8988T (cell line): ENCODE data around the gene DUSP16.

ENCODE experiments used
- DNase-seq: peaks from one replicate; pipeline ENCODE4 v3.0.0; 2011

Gene DUSP16

DNA sequence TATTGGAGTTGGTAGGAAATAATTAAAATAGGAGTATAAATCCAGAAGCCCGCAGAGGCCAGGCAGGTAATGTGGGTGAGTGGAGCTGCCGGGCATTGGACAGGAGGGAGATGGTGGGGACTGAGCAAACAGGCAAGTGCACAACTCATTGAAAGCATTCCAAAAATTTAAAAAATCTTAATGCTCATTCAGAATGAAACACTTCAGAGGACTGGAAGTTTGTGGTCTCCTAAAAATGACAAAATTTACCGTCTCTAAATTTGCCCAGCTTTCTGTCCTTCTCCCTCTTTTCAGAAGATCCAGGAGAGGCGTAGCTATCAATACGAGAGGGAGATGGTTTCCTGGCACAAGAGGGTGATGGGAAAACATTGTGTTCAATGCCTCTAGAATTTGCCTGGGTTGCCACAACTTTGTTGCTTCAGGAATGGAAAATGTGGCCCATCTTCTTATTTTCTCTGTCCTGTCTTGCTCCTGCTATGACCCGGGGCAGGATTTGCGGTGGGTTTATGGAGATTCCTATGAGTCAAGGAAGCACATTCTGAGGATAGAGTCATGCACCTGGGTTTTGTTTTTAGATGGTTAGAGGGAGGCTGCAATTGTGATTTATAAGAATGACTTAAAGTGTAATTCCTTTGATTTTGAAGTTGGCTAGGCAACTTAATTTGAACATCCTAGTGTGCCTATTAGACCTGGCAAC, 133.6 kb downstream of the DUSP16 start:
- DNase-seq, result no peak

DNA sequence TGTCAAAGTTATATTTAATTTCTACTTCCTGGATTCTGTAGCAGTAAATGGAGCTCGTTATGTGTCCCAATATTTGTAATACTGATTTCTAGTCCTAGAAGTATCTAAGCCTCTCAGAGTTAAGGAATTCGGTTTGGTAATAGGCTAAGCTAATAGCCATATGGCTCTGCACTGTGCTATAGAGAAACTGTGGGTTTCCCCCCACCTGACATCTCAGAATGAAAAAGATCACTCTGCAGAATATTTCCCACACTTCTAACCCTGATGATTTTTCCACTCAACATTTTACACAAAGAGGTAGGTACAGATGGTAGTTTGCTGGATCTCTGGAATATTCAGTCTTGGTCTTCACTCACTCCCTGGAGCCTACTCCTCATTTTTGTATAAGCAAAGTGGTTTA, 134.6 kb downstream of the DUSP16 start:
- no peak for DNase-seq

DNA sequence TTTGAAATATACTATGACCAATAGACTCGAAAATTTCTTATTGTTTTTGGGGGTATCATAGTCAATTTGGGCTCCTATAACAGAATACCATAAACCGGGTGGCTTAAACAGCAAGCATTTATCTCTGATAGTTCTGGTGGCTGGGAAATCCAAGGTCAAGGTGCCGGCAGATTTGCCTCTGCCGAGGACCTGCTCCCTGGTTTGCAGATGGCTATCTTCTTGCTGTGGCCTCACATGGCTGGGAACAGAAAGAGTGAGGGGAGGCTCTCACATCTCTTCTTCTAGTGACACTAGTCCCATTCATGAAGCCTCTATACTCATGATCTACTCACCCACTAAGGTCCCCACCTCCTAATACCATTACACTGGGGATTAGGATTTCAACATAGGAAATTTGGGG, 135.1 kb downstream of the DUSP16 start:
- DNase-seq, result no peak

DNA sequence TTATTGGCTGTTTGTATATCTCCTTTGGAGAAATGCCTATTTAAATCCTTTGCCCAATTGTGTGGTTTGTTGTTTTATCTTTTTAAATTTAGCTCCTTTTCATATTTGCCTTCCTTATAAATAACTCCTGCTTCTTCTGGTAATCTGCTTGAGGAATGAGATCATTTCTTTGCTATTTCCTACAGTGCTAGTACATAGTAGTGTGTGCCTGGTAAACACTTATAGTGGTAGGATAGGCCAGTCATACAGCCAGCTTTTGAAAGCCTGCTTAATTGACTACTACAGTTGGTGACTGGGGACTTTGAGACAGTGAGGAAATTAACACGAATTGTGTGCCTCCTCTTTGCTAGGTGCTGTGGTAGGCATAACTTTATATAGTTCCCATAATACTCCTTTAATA, 137.0 kb downstream of the DUSP16 start:
- DNase-seq, result no peak

DNA sequence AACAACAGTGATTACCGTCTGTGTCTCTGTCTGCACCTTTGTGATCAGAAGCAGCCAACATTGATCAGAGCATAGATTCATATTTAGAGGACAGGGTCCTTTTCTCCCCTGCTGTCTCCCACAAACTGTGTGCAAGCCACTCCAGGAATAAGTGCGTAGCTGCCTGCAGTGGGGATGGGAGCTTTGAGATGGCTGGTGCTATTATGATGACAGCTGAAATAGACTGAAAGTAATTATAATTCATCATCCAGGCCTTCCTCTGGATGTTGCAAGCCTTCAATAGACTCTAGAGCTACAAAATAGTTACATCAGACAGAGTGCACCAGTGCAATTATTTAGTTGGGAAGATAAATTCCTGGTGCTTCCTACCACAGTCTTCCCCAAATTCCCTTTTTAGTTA, 137.7 kb downstream of the DUSP16 start:
- DNase-seq, result no peak
